Neural progenitor cell (in vitro differentiated cells): ENCODE measurements around the gene CELA3A. TPM values are rescaled to one million over a fixed set of nuclear protein-coding genes. Genes with fewer than 3 reads are reported as not detected.

Experiments
- DNase-seq: peaks from one replicate; pipeline ENCODE4 v3.0.0-alpha.2; 2016; ENCODE audit warnings: low spot score
- H2AFZ ChIP-seq: fragments of 200-600 bp; sonication (generic); replicated peaks from 2 replicates; pipeline ENCODE4 v1.6.1; 2016; ENCODE audit warnings: antibody characterized with exemption
- H3F3A ChIP-seq: fragments of 200-600 bp; sonication (generic); 2 replicates; pipeline ENCODE4 v1.6.1; 2016; ENCODE audit warnings: antibody characterized with exemption, low read depth
- H3K27ac ChIP-seq: fragments of 200-600 bp; sonication (generic); 2 replicates; pipeline ENCODE4 v1.5.1; 2016; ENCODE audit warnings: mild to moderate bottlenecking
- H3K27me3 ChIP-seq: fragments of 200-600 bp; sonication (generic); 2 replicates; pipeline ENCODE4 v1.6.1; 2016; ENCODE audit warnings: mild to moderate bottlenecking, moderate library complexity
- H3K36me3 ChIP-seq: fragments of 200-600 bp; sonication (generic); 2 replicates; pipeline ENCODE4 v1.5.1; 2016
- H3K4me1 ChIP-seq: fragments of 200-600 bp; sonication (generic); 2 replicates; pipeline ENCODE4 v1.6.1; 2016; ENCODE audit warnings: mixed run types
- H3K4me2 ChIP-seq: fragments of 200-600 bp; sonication (generic); 2 replicates; pipeline ENCODE4 v1.6.1; 2016
- H3K4me3 ChIP-seq: fragments of 200-600 bp; sonication (generic); 2 replicates; pipeline ENCODE4 v1.5.1; 2016
- H3K79me2 ChIP-seq: fragments of 200-600 bp; sonication (generic); 2 replicates; pipeline ENCODE4 v1.6.1; 2016; ENCODE audit warnings: low read depth
- H3K9ac ChIP-seq: fragments of 200-600 bp; sonication (generic); 2 replicates; pipeline ENCODE4 v1.6.1; 2016
- H3K9me3 ChIP-seq: fragments of 200-600 bp; sonication (generic); 2 replicates; pipeline ENCODE4 v1.5.1; 2016; ENCODE audit warnings: low read depth
- H4K20me1 ChIP-seq: fragments of 200-600 bp; sonication (generic); 2 replicates; pipeline ENCODE4 v1.6.1; 2016; ENCODE audit warnings: low read depth
- H3K27ac Mint-ChIP-seq: 3 replicates; pipeline ENCODE4 v1.8.0; 2021; ENCODE audit warnings: mixed read lengths
- H3K27me3 Mint-ChIP-seq: 2 replicates; pipeline ENCODE4 v1.8.0; 2022; ENCODE audit warnings: low read depth, mild to moderate bottlenecking, inconsistent platforms, moderate library complexity, mixed read lengths; ENCODE audit not compliant: insufficient read depth
- H3K36me3 Mint-ChIP-seq: 3 replicates; pipeline ENCODE4 v1.8.0; 2021; ENCODE audit warnings: mixed read lengths
- H3K4me1 Mint-ChIP-seq: 3 replicates; pipeline ENCODE4 v1.8.0; 2021; ENCODE audit warnings: mixed read lengths
- H3K4me3 Mint-ChIP-seq: 3 replicates; pipeline ENCODE4 v1.8.0; 2021; ENCODE audit warnings: mild to moderate bottlenecking, moderate library complexity, mixed read lengths
- H3K9me3 Mint-ChIP-seq: 3 replicates; pipeline ENCODE4 v1.8.0; 2020; ENCODE audit warnings: mixed read lengths
- CTCF ChIP-seq: fragments of 200-600 bp; sonication (generic); IDR thresholded peaks from 2 replicates; pipeline ENCODE4 v1.5.1; 2017; ENCODE audit warnings: antibody characterized with exemption, mild to moderate bottlenecking
- EZH2 ChIP-seq: fragments of 200-600 bp; sonication (generic); IDR thresholded peaks from 2 replicates; pipeline ENCODE4 v1.6.1; 2017; ENCODE audit warnings: antibody characterized with exemption, mild to moderate bottlenecking, moderate library complexity
- EZH2phosphoT487 ChIP-seq: fragments of 200-600 bp; sonication (generic); IDR thresholded peaks from 2 replicates; pipeline ENCODE4 v1.6.1; 2017; ENCODE audit warnings: antibody characterized with exemption
- total RNA-seq: library from RNA; depleted of rRNA; stranded (reverse); fragments of >200 nt; gene quantifications from 2 replicates; pipeline ENCODE4 v1.2.3, GENCODE V29; 2015; ENCODE audit warnings: low replicate concordance

Gene CELA3A
- total RNA-seq, 1 donor from 2014 or later = not detected

GRCh38 chr1:22051607-22052114, 50.2 kb downstream of the CELA3A start:
- Histone ChIP-seq H3K27me3 (no peaks in the 10 kb centered on the region), H3F3A (peaks cover 22% of the 10 kb centered on the region), H3K9me3 (no peaks in the 10 kb centered on the region), H2AFZ (no peak overlapping the region), H3K79me2 (peaks cover 33% of the 10 kb centered on the region), H4K20me1 (peaks cover 30% of the 10 kb centered on the region), H3K4me2 (no peak overlapping the region), H3K36me3 (no peaks in the 10 kb centered on the region), H3K27ac (no peak overlapping the region), H3K9ac (no peak overlapping the region), H3K4me1 (no peaks in the 10 kb centered on the region), H3K4me3 (no peak overlapping the region)
- Mint-ChIP-seq H3K36me3 (peaks cover 3% of the 10 kb centered on the region), H3K27ac (peak overlapping the region; percentile 87), H3K4me3 (peak overlapping the region; percentile 88), H3K27me3 (peaks cover 12% of the 10 kb centered on the region), H3K9me3 (no peaks in the 10 kb centered on the region), H3K4me1 (peaks cover 19% of the 10 kb centered on the region)
- TF ChIP-seq EZH2phosphoT487 (no peak), EZH2 (no peak), CTCF (no peak)
- no peak for DNase-seq

- Histone ChIP-seq H3K4me1 (no peaks in the 10 kb centered on the region), H3K9me3 (no peaks in the 10 kb centered on the region), H2AFZ (peak within 1 kb of the TSS; percentile 65), H3K9ac (peak within 1 kb of the TSS; percentile 73), H3K79me2 (peaks cover 40% of the 10 kb centered on the region), H3F3A (peaks cover 25% of the 10 kb centered on the region), H3K4me3 (peak within 1 kb of the TSS; percentile 71), H3K36me3 (no peaks in the 10 kb centered on the region), H3K27ac (peak within 1 kb of the TSS; percentile 93), H3K4me2 (peak within 1 kb of the TSS; percentile 81), H4K20me1 (peaks cover 37% of the 10 kb centered on the region), H3K27me3 (no peaks in the 10 kb centered on the region)
- Mint-ChIP-seq H3K27ac (peak within 1 kb of the TSS; percentile 99), H3K27me3 (peaks cover 10% of the 10 kb centered on the region), H3K4me1 (peaks cover 19% of the 10 kb centered on the region), H3K9me3 (no peaks in the 10 kb centered on the region), H3K36me3 (peaks cover 10% of the 10 kb centered on the region), H3K4me3 (peak within 1 kb of the TSS; percentile 99)
- DNase-seq = peak; percentile 95
- TF ChIP-seq EZH2 (no peak), EZH2phosphoT487 (no peak), CTCF (peak; percentile 25)
Observed at GRCh38 chr1:22052115-22053016, 50.9 kb downstream of the CELA3A start, which contains the start of gene CDC42. Gene CDC42, plus strand, starts transcription at chr1:22052709. Its CDS starts 25,770 bp downstream, at chr1:22078479.

GRCh38 chr1:22053017-22053860, 51.8 kb downstream of the CELA3A start:
- Histone ChIP-seq H3K4me1 (no peaks in the 10 kb centered on the region), H3K9me3 (no peaks in the 10 kb centered on the region), H2AFZ (no peak overlapping the region), H4K20me1 (peaks cover 44% of the 10 kb centered on the region), H3F3A (peaks cover 25% of the 10 kb centered on the region), H3K79me2 (peaks cover 49% of the 10 kb centered on the region), H3K27ac (peak overlapping the region; percentile 93), H3K27me3 (no peaks in the 10 kb centered on the region), H3K4me3 (peak overlapping the region; percentile 71), H3K4me2 (peak overlapping the region; percentile 81), H3K36me3 (no peaks in the 10 kb centered on the region), H3K9ac (peak overlapping the region; percentile 73)
- H3K36me3 Mint-ChIP-seq = peaks cover 14% of the 10 kb centered on the region
- DNase-seq = peak; percentile 85
- H3K4me1 Mint-ChIP-seq = peaks cover 19% of the 10 kb centered on the region
- H3K4me3 Mint-ChIP-seq = peak overlapping the region; percentile 99
- peak overlapping the region; percentile 99 for H3K27ac Mint-ChIP-seq
- H3K9me3 Mint-ChIP-seq = no peaks in the 10 kb centered on the region
- peaks cover 7% of the 10 kb centered on the region for H3K27me3 Mint-ChIP-seq
- TF ChIP-seq EZH2phosphoT487 (no peak), EZH2 (no peak), CTCF (no peak)
